Measurements from ENCODE around the gene SERPIND1.

DNA sequence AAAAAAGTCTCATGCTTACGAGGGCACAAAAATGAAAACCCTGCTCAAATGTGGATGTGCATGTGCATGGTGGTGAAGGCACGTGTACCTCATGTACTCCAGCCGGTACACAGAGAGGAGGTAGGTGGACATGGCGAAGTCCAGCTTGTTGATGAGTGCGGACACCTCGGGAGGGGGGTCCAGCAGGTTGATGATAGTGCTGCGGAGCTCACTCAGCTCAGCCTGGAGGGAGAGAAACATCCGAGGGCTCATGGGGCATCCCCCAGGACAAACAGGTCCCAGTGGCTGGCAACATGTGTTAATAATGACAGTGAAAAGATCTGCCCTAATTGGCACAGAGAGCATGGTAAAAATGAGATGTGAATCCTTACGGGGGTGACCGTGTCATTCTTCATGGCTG lies 9.2 kb upstream of the SERPIND1 start:
- TF ChIP-seq EZH2 (IDR thresholded peaks at IDR 0.05; ENCODE audit: low read depth, low read length, severe bottlenecking) = no peak
- no peak for TF ChIP-seq KDM1A (IDR thresholded peaks at IDR 0.05; ENCODE audit: borderline replicate concordance, low read length)
- TF ChIP-seq CTCF (IDR thresholded peaks at IDR 0.05; ENCODE audit: control extremely low read depth in 1 of 3, insufficient read depth in 1 of 3, low read depth in 1 of 3, low read length in 3 of 3) = no peak
- no peak for TF ChIP-seq YY1 (IDR thresholded peaks at IDR 0.05; ENCODE audit: low read depth, low read length)
- TF ChIP-seq EP300 (IDR thresholded peaks at IDR 0.05; ENCODE audit: borderline replicate concordance in 1 of 2, low read depth in 2 of 2, low read length in 2 of 2) = no peak
- TF ChIP-seq POLR2AphosphoS5 (IDR thresholded peaks at IDR 0.05; ENCODE audit: low read depth, low read length) = no peak
- no peak for TF ChIP-seq KDM4A (IDR thresholded peaks at IDR 0.05; ENCODE audit: low read depth, low read length, severe bottlenecking)
- TF ChIP-seq JUND (IDR thresholded peaks at IDR 0.05; ENCODE audit: low read length) = no peak
- TF ChIP-seq EGR1 (IDR thresholded peaks at IDR 0.05; ENCODE audit: borderline replicate concordance, low read depth, low read length) = no peak
- TF ChIP-seq ZNF274 (IDR thresholded peaks at IDR 0.05; ENCODE audit: borderline replicate concordance, extremely low read depth, low read length) = no peak
- TF ChIP-seq GTF2F1 (IDR thresholded peaks at IDR 0.05; ENCODE audit: borderline replicate concordance, low read depth, low read length) = no peak
- TF ChIP-seq TCF12 (IDR thresholded peaks at IDR 0.05; ENCODE audit: low read depth, low read length) = no peak
- TF ChIP-seq CHD2 (IDR thresholded peaks at IDR 0.05; ENCODE audit: low read length) = no peak
- no peak for TF ChIP-seq RAD21 (IDR thresholded peaks at IDR 0.05 in 1 of 2, conservative IDR thresholded peaks at IDR 0.05 in 1 of 2; ENCODE audit: low read depth in 2 of 2, low read length in 2 of 2)

Measured in H1 (cell line).